Skeletal muscle tissue (tissue), 4 donors: Measurements from ENCODE around the gene CDH4. TPM values are rescaled to one million over a fixed set of nuclear protein-coding genes. Genes with fewer than 3 reads are reported as not detected.
"Not testable (repeated sequence)": the region's sequence is repeated elsewhere in the genome, so short reads cannot be mapped to it uniquely, and the experiment has no call there.

Experiments
- H3K27ac ChIP-seq: one replicate; pipeline ENCODE4 v1.7.0; 2013; ENCODE audit warnings: mild to moderate bottlenecking, low read depth, low read length, inconsistent platforms
- H3K27me3 ChIP-seq, 3 donors: one replicate each; pipeline ENCODE4 v1.7.0; 2013; ENCODE audit warnings: low read length in 3 of 3; ENCODE audit not compliant: control insufficient read depth in 3 of 3, insufficient read depth in 3 of 3
- H3K36me3 ChIP-seq, 3 donors: one replicate each; pipeline ENCODE4 v1.7.0; 2013; ENCODE audit warnings: low read length in 3 of 3; ENCODE audit not compliant: control insufficient read depth in 3 of 3, insufficient read depth in 3 of 3
- H3K4me1 ChIP-seq, 3 donors: one replicate each; pipeline ENCODE4 v1.7.0; 2013; ENCODE audit warnings: low read length in 3 of 3, mild to moderate bottlenecking in 3 of 3; ENCODE audit not compliant: control insufficient read depth in 3 of 3, insufficient read depth in 3 of 3
- H3K4me3 ChIP-seq, 3 donors: one replicate each; pipeline ENCODE4 v1.7.0; 2013; ENCODE audit warnings: low read length in 3 of 3
- H3K9ac ChIP-seq, 3 donors: one replicate each; pipeline ENCODE4 v1.7.0; 2013; ENCODE audit warnings: low read length in 3 of 3, mild to moderate bottlenecking in 3 of 3, moderate library complexity in 2 of 3, low read depth in 1 of 3
- H3K9me3 ChIP-seq, 3 donors: one replicate each; pipeline ENCODE4 v1.7.0; 2013; ENCODE audit warnings: low read length in 3 of 3; ENCODE audit not compliant: control insufficient read depth in 3 of 3
- total RNA-seq: library from RNA; depleted of rRNA; stranded (reverse); fragments of >200 nt; gene quantifications from one replicate; pipeline ENCODE4 v1.2.3, GENCODE V29; 2014
- donor health status: Osteomylitis.

CDH4 gene
- total RNA-seq, 1 donor from 2014 or later, result 0.52 TPM

DNA sequence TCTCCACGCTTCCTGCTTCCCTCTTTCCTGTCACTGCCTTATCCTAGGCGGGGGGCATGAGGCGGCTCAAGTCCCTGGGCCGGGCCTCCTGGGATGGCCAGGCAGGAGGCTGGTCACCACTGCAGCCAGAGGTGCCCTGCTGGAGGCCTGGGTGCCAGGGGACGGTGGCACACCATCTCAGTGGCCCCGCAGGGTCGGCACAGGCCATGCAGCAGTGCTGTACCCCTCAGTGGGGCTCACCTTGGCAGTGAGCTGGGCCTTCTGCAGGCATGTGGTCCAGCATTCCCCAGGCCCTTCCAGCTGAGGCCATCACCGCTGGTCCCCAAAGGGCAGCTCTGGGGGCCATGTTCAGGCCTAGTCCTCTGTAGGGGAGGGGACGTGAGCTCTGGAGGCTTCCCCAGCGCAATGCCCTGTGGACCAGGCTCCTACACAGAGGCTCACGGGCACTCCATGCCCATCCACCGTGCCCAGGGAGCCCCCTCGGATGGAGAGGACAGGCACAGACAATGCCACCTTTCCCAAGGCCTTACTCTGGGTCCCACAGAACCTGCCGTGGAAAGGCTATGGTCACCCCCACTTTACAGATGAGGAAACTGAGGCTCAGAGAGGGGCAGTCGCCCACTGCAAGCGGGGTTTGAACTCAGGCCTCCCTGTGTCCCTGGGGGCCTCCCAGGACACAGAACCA, 689.8 kb downstream of the CDH4 start:
- no peak overlapping the region for H3K9ac ChIP-seq
- no peak overlapping the region for H3K27ac ChIP-seq
- no peaks in the 10 kb centered on the region for H3K27me3 ChIP-seq
- H3K4me1 ChIP-seq, result no peaks in the 10 kb centered on the region
- H3K4me3 ChIP-seq, result no peak overlapping the region
- no peaks in the 10 kb centered on the region for H3K36me3 ChIP-seq
- H3K9me3 ChIP-seq, result no peaks in the 10 kb centered on the region

DNA sequence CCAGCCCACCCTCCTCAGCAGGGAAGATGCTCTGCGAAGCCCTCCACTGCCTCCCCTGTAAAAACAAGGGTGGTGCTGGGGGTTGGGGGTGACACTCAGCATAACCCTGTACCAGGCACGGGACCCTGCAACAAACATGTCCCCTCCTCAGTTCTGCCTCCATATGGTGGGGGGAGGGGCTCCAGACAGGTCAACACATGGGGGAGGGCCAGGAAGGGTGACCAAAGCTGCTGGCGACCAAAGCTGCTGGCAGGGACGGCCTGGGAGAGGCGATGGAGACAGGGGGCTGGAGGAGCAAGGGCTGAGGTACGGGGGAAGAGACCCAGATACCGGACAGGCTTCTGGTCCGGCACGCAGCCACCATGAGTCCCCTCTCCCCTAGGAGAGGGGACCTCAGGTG, 690.5 kb downstream of the CDH4 start:
- Histone ChIP-seq H3K36me3 (peaks cover 0 to under 1% (median 0%) of the 10 kb centered on the region in 3 donors), H3K4me1 (no peaks in the 10 kb centered on the region), H3K27ac (no peak overlapping the region), H3K4me3 (no peak overlapping the region), H3K9me3 (no peaks in the 10 kb centered on the region), H3K9ac (no peak overlapping the region), H3K27me3 (no peaks in the 10 kb centered on the region)

DNA sequence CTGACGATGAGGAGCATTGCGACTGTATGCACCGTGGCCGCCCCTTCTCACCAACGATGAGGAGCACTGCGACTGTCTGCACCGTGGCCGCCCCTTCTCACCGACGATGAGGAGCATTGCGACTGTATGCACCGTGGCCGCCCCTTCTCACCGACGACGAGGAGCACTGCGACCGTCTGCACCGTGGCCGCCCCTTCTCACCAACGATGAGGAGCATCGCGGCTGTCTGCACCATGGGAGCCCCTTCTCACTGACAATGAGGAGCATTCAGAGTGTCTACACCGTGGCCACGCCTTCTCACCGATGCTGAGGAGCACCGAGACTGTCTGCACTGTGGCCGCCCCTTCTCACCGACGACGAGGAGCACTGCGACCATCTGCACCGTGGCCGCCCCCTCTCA, 692.9 kb downstream of the CDH4 start:
- not testable (repeated sequence) for H3K9ac ChIP-seq, H3K27me3 ChIP-seq, H3K27ac ChIP-seq

DNA sequence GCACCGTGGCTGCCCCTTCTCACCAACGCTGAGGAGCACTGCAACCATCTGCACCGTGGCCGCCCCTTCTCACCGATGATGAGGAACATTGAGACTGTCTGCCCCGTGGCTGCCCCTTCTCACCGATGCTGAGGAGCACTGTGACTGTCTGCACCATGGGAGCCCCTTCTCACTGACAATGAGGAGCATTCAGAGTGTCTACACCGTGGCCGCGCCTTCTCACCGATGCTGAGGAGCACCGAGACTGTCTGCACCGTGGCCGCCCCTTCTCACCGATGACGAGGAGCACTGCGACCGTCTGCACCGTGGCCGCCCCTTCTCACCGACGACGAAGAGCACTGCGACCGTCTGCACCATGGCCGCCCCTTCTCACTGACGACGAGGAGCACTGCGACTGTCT, 693.4 kb downstream of the CDH4 start:
- H3K36me3 ChIP-seq, H3K27me3 ChIP-seq, H3K9ac ChIP-seq, H3K4me3 ChIP-seq, H3K27ac ChIP-seq, H3K4me1 ChIP-seq, H3K9me3 ChIP-seq: not testable (repeated sequence)

More for the DNA sequence above, 692.9 kb downstream of the CDH4 start:
- H3K9me3 ChIP-seq, H3K4me1 ChIP-seq, H3K4me3 ChIP-seq, H3K36me3 ChIP-seq: not testable (repeated sequence)

DNA sequence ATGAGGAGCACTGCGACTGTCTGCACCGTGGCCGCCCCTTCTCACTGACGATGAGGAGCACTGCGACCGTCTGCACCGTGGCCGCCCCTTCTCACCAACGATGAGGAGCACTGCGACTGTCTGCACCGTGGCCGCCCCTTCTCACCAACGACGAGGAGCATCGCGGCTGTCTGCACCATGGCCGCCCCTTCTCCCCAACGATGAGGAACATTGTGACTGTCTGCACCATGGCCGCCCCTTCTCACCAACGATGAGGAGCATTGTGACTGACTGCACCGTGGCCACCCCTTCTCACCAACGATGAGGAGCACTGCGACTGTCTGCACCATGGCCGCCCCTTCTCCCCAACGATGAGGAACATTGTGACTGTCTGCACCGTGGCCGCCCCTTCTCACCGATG, 696.0 kb downstream of the CDH4 start:
- H3K36me3 ChIP-seq, H3K9me3 ChIP-seq, H3K9ac ChIP-seq, H3K27ac ChIP-seq, H3K4me1 ChIP-seq, H3K4me3 ChIP-seq, H3K27me3 ChIP-seq: not testable (repeated sequence)

DNA sequence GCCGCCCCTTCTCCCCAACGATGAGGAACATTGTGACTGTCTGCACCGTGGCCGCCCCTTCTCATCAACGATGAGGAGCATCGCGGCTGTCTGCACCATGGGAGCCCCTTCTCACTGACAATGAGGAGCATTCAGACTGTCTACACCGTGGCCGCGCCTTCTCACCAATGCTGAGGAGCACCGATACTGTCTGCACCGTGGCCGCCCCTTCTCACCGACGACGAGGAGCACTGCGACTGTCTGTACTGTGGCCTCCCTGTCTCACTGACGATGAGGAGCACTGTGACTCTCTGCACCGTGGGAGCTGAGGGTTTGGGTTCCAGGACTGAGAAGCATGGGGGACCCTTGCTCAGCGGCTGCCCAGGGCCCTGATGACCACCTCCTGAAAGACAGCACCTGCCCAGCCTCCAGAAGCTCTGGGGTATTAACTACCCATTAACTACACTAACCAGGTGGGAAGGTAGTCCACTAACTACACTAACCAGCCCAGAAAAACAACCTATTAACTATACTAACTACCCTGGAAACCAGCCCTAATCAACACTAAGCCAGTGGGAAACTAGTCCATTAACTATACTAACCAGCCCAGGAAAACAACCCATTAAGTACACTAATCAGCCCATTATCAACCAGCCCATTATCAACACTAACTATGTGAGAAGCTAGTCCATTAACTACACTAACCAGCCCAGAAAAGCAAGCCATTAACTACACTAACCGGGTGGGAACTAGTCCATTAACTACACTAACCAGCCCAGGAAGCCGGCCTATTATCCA, 696.7 kb downstream of the CDH4 start:
- H3K4me3 ChIP-seq, result no peak overlapping the region
- no peaks in the 10 kb centered on the region for H3K4me1 ChIP-seq
- no peak overlapping the region for H3K27ac ChIP-seq
- peaks cover 0 to 2% (median 0%) of the 10 kb centered on the region in 3 donors for H3K36me3 ChIP-seq
- no peaks in the 10 kb centered on the region for H3K9me3 ChIP-seq
- H3K9ac ChIP-seq, result no peak overlapping the region
- H3K27me3 ChIP-seq, result peaks cover 0 to 13% (median 10%) of the 10 kb centered on the region in 3 donors

DNA sequence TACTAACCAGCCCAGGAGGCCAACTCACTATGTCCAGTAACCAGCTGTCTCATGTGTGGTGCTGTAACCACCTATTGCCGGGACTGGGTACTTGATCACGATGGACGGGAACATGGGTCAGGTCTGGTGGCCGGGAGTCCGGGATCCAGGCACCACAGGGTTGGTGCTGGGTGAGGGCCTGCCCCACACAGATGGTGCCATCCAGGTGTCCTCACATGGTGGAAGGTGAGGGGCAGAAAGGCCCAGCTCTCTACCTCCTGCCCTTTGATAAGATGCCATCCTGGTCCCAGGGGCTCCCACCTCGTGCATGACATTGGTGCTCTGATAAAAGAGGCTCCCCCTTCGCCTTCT, 697.3 kb downstream of the CDH4 start:
- Histone ChIP-seq H3K27ac (no peak overlapping the region), H3K4me1 (no peaks in the 10 kb centered on the region), H3K9me3 (no peaks in the 10 kb centered on the region), H3K27me3 (peaks cover 0 to 13% (median 10%) of the 10 kb centered on the region in 3 donors), H3K4me3 (no peak overlapping the region), H3K9ac (no peak overlapping the region), H3K36me3 (peaks cover 0 to 2% (median 0%) of the 10 kb centered on the region in 3 donors)

DNA sequence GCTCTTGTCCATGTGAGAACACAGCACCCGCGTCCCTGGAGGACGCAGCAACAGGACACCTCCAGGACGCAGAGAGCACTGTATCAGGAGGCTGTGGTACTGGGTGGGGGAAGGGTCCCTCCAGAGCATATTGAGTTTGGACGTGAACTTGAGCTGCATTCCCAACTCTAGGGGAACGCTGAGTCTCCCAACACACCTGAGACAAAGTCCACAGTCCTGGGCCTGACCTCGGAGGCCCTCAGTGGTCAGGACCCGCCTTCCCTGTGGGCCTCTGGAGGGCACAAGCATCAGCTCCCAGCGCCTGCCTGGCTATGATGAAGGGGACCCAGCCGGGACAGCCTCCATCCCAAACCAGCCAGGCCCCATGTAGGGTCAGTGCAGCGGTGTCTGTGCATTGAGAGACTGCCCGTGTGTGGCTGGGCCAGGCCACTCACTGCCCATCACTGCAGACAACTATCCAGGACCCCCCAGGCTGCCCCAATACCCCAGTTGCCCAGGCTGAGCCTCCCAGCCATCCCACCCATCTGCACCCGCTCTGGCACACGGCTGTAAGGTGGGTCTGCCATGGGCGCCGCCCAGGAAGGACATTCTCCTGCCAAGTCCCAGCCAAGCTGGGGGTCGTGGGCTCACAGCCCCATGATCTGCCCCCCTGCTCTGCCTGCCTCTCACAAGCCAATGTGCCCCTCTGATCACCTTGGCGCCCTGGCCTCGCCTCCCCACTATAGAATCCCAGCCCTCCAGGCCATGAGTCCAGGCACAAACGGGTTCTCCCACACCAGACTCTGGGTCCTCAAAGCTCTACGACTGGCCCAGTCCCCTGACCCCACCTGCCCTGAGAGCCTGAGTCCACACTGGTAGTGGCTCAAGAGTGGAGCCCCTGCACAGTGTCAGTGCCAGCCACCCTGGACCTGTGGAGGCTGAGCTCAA, 697.9 kb downstream of the CDH4 start:
- Histone ChIP-seq H3K9me3 (no peaks in the 10 kb centered on the region), H3K27me3 (peaks cover 0 to 13% (median 10%) of the 10 kb centered on the region in 3 donors), H3K4me3 (no peak overlapping the region), H3K36me3 (peaks cover 0 to 2% (median 0%) of the 10 kb centered on the region in 3 donors), H3K4me1 (no peaks in the 10 kb centered on the region), H3K27ac (no peak overlapping the region), H3K9ac (no peak overlapping the region)

DNA sequence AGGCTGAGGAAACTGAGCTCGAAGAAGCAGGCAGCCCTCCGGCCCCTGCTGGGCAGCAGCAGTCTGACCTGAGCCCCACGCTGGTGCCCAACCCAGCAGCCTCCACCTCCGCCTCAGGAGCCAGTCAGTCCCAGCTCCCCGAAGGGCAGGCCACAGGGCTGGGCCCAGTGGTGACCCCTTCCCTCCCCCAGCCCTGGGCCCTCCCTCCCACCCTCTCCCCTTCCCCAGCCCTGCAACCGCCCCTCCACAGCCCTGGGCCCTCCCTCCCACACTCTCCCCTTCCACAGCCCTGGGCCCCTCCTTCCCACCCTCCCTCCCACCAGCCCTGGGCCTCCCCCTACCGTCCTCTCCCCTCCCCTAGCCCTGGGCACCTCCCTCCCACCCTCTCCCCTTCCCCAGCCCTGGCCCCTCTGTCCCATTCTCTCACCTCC, 698.6 kb downstream of the CDH4 start:
- Histone ChIP-seq H3K9me3 (no peaks in the 10 kb centered on the region), H3K27ac (no peak overlapping the region), H3K27me3 (peaks cover 0 to 13% (median 10%) of the 10 kb centered on the region in 3 donors), H3K4me1 (no peaks in the 10 kb centered on the region), H3K4me3 (no peak overlapping the region), H3K9ac (no peak overlapping the region), H3K36me3 (peaks cover 0 to 2% (median 0%) of the 10 kb centered on the region in 3 donors)
